ENCODE results near the gene JAG2. TPM values are rescaled to one million over a fixed set of nuclear protein-coding genes. Genes with fewer than 3 reads are reported as not detected.

The JAG2 gene
- total RNA-seq, 1 experiment from 2014 or later: 85.9 TPM

DNA sequence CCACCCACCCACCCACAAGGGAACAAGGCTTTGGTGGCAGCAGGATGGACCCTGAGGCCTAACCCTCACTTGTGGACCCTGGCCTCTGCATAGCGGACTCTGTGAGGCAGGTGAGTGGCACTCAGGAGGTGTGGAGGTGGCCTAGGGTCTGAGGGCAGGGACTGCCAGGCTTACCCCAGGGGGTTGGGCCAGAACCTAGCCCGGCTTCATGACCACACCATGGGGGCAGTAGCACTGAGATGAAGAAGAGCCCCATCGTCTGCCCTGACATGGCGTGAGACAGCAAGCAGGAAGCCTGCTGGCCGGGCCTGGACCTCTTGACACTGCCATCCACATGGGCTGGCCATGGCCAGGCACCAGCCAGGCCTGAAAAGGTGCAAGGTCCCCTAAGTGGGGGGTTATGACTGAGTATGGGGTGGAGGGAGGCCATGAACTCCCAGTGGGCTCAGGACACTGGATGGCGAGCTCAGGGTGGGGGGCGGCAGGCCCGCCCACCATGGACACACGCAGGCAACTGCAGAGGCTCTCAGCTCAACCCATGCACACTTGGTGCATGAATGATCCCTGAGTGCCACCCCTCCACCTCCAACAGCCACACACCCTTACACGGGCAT is 29.3 kb downstream of the JAG2 start:
- intact Hi-C loops (cut with micrococcal nuclease): no loop called here
- Histone ChIP-seq H3K27ac (ENCODE audit: low read depth, low read length) (no peak overlapping the region), H3K9me2 (ENCODE audit: insufficient read depth) (no peaks in the 10 kb centered on the region), H3K27me3 (ENCODE audit: insufficient read depth, low read length) (no peaks in the 10 kb centered on the region), H3K9ac (ENCODE audit: low read length) (no peak overlapping the region), H3K4me1 (ENCODE audit: control insufficient read depth in 1 of 2, insufficient read depth in 2 of 2, low read length in 2 of 2) (no peaks in the 10 kb centered on the region), H2AFZ (ENCODE audit: low read depth, low read length, poor library complexity, severe bottlenecking) (no peak overlapping the region), H3K4me3 (replicated peaks in 1 of 2; ENCODE audit: low read depth in 1 of 2, low read length in 2 of 2) (no peak overlapping the region), H3K9me3 (ENCODE audit: control insufficient read depth in 1 of 2, insufficient read depth in 1 of 2, low read depth in 1 of 2, low read length in 2 of 2) (no peaks in the 10 kb centered on the region), H3K36me3 (ENCODE audit: control insufficient read depth in 1 of 2, insufficient read depth in 2 of 2, low read length in 2 of 2) (peaks cover 2 to 25% of the 10 kb centered on the region in 2 experiments; a peak in 2 of 4 replicates), H3K79me2 (ENCODE audit: insufficient read depth, low read length) (no peaks in the 10 kb centered on the region), H3K4me2 (ENCODE audit: low read length) (no peak overlapping the region), H4K20me1 (ENCODE audit: insufficient read depth) (no peaks in the 10 kb centered on the region)
- DNase-seq (ENCODE audit: low read depth, low spot score) (no peak), ATAC-seq (no peak; the same call in 1 of the 2 replicates)
- CTCF ChIA-PET: no interaction called here
- RAD21 ChIA-PET (ENCODE audit: low non-redundant PET in 1 of 2, low total read pairs in 2 of 2, uncharacterized antibody in 2 of 2, unreplicated experiment in 2 of 2): no interaction called here
- TF ChIP-seq YY1 (IDR thresholded peaks at IDR 0.05; ENCODE audit: extremely low read depth, insufficient replicate concordance, low read depth, low read length) (no peak), JUND (IDR thresholded peaks at IDR 0.05) (no peak), POLR2AphosphoS5 (IDR thresholded peaks at IDR 0.05; ENCODE audit: low read depth, low read length) (no peak), SRF (IDR thresholded peaks at IDR 0.05; ENCODE audit: low read depth) (no peak), CEBPB (IDR thresholded peaks at IDR 0.05; ENCODE audit: low read depth) (no peak), SIN3A (IDR thresholded peaks at IDR 0.05; ENCODE audit: low read depth) (no peak)
- TF ChIP-seq, protein P1, sequence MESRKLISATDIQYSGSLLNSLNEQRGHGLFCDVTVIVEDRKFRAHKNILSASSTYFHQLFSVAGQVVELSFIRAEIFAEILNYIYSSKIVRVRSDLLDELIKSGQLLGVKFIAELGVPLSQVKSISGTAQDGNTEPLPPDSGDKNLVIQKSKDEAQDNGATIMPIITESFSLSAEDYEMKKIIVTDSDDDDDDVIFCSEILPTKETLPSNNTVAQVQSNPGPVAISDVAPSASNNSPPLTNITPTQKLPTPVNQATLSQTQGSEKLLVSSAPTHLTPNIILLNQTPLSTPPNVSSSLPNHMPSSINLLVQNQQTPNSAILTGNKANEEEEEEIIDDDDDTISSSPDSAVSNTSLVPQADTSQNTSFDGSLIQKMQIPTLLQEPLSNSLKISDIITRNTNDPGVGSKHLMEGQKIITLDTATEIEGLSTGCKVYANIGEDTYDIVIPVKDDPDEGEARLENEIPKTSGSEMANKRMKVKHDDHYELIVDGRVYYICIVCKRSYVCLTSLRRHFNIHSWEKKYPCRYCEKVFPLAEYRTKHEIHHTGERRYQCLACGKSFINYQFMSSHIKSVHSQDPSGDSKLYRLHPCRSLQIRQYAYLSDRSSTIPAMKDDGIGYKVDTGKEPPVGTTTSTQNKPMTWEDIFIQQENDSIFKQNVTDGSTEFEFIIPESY (IDR thresholded peaks at IDR 0.05; ENCODE audit: extremely low read depth, insufficient replicate concordance, low read length): no peak
- TF ChIP-seq, protein P2, sequence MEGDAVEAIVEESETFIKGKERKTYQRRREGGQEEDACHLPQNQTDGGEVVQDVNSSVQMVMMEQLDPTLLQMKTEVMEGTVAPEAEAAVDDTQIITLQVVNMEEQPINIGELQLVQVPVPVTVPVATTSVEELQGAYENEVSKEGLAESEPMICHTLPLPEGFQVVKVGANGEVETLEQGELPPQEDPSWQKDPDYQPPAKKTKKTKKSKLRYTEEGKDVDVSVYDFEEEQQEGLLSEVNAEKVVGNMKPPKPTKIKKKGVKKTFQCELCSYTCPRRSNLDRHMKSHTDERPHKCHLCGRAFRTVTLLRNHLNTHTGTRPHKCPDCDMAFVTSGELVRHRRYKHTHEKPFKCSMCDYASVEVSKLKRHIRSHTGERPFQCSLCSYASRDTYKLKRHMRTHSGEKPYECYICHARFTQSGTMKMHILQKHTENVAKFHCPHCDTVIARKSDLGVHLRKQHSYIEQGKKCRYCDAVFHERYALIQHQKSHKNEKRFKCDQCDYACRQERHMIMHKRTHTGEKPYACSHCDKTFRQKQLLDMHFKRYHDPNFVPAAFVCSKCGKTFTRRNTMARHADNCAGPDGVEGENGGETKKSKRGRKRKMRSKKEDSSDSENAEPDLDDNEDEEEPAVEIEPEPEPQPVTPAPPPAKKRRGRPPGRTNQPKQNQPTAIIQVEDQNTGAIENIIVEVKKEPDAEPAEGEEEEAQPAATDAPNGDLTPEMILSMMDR (IDR thresholded peaks at IDR 0.05 in 2 of 3, conservative IDR thresholded peaks at IDR 0.05 in 1 of 3; ENCODE audit: borderline replicate concordance in 1 of 3, insufficient read depth in 1 of 3, low read depth in 2 of 3, low read length in 2 of 3): no peak
- POLR2A ChIA-PET: interaction anchor here (1.2 kb wide), 1 partner anchor 26 kb away, joined by 3 read pairs; no protein-coding TSS in a partner anchor
- BruUV-seq (replicated peaks): no TSS peak
